Neuronal stem cell (in vitro differentiated cells): ENCODE data around the gene CERS3.
"Not testable (repeated sequence)": the region's sequence is repeated elsewhere in the genome, so short reads cannot be mapped to it uniquely, and the experiment has no call there.

ENCODE experiments used
- DNase-seq: peaks from one replicate; pipeline ENCODE4 v3.0.0-alpha.2; 2013; ENCODE audit warnings: low spot score
- H2AFZ ChIP-seq: one replicate; pipeline ENCODE4 v1.6.1; 2013; ENCODE audit warnings: mild to moderate bottlenecking, low read length, inconsistent platforms
- H2AK5ac ChIP-seq: 2 replicates; pipeline ENCODE4 v1.6.1; 2013; ENCODE audit warnings: low read depth, mild to moderate bottlenecking, inconsistent platforms, low read length, moderate library complexity, mixed read lengths
- H2BK120ac ChIP-seq: 2 replicates; pipeline ENCODE4 v1.6.1; 2013; ENCODE audit warnings: low read depth, mild to moderate bottlenecking, inconsistent platforms, low read length, moderate library complexity, mixed read lengths
- H2BK12ac ChIP-seq: one replicate; pipeline ENCODE4 v1.6.1; 2013; ENCODE audit warnings: low read length, inconsistent platforms
- H2BK15ac ChIP-seq: 2 replicates; pipeline ENCODE4 v1.6.1; 2013; ENCODE audit warnings: mild to moderate bottlenecking, low read length, inconsistent platforms, mixed read lengths
- H2BK5ac ChIP-seq: one replicate; pipeline ENCODE4 v1.6.1; 2013; ENCODE audit warnings: inconsistent platforms, mild to moderate bottlenecking, low read length, moderate library complexity
- H3K14ac ChIP-seq: one replicate; pipeline ENCODE4 v1.6.1; 2013; ENCODE audit warnings: low read length, inconsistent platforms
- H3K18ac ChIP-seq: 2 replicates; pipeline ENCODE4 v1.6.1; 2013; ENCODE audit warnings: low read length, inconsistent platforms
- H3K23ac ChIP-seq: 2 replicates; pipeline ENCODE4 v1.6.1; 2013; ENCODE audit warnings: low read depth, mild to moderate bottlenecking, mixed read lengths, low read length, inconsistent platforms; ENCODE audit not compliant: poor library complexity
- H3K27ac ChIP-seq: replicated peaks from 3 replicates; pipeline ENCODE4 v1.5.1; 2013; ENCODE audit warnings: low read length, inconsistent platforms
- H3K27me3 ChIP-seq, 3 experiments: 2 replicates each; pipeline ENCODE4 v1.6.1; 2013; ENCODE audit warnings: low read length in 3 of 3, mild to moderate bottlenecking in 2 of 3, inconsistent platforms in 1 of 3, low read depth in 1 of 3, mixed read lengths in 1 of 3, moderate library complexity in 1 of 3; ENCODE audit not compliant: control insufficient read depth in 3 of 3, insufficient read depth in 3 of 3
- H3K36me3 ChIP-seq, 2 donors: replicated peaks in 1 of 2; 2 replicates each; pipeline ENCODE4 v1.6.1; 2013; ENCODE audit warnings: low read length in 2 of 2; ENCODE audit not compliant: control insufficient read depth in 2 of 2, insufficient read depth in 2 of 2
- H3K4ac ChIP-seq: 2 replicates; pipeline ENCODE4 v1.6.1; 2013; ENCODE audit warnings: inconsistent platforms, mild to moderate bottlenecking, low read length, moderate library complexity
- H3K4me1 ChIP-seq, 2 donors: 1 replicate in 1 of 2; 2 replicates in 1 of 2; pipeline ENCODE4 v1.6.1; 2013; ENCODE audit warnings: low read length in 2 of 2, low read depth in 1 of 2; ENCODE audit not compliant: control insufficient read depth in 2 of 2, insufficient read depth in 1 of 2
- H3K4me2 ChIP-seq: one replicate; pipeline ENCODE4 v1.6.1; 2013; ENCODE audit warnings: mild to moderate bottlenecking, low read length, inconsistent platforms; ENCODE audit not compliant: insufficient read depth, poor library complexity, severe bottlenecking
- H3K4me3 ChIP-seq, 2 donors: 2 replicates each; pipeline ENCODE4 v1.5.1; 2013; ENCODE audit warnings: low read length in 2 of 2, mild to moderate bottlenecking in 2 of 2, inconsistent platforms in 1 of 2, moderate library complexity in 1 of 2
- H3K79me1 ChIP-seq: one replicate; pipeline ENCODE4 v1.6.1; 2013; ENCODE audit warnings: low read depth, mild to moderate bottlenecking, inconsistent platforms, low read length, moderate library complexity
- H3K9ac ChIP-seq: one replicate; pipeline ENCODE4 v1.6.1; 2013; ENCODE audit warnings: mild to moderate bottlenecking, low read depth, low read length, inconsistent platforms; ENCODE audit not compliant: poor library complexity
- H3K9me3 ChIP-seq, 2 donors: replicated peaks in 1 of 2; 2 replicates each; pipeline versions ENCODE3 to v1.6.1; 2013; ENCODE audit warnings: low read length in 2 of 2, mild to moderate bottlenecking in 2 of 2, inconsistent platforms in 1 of 2, low read depth in 1 of 2, mixed read lengths in 1 of 2, moderate library complexity in 1 of 2; ENCODE audit not compliant: control insufficient read depth in 2 of 2, insufficient read depth in 1 of 2
- H4K8ac ChIP-seq: one replicate; pipeline ENCODE4 v1.6.1; 2013; ENCODE audit warnings: low read depth, mild to moderate bottlenecking, inconsistent platforms, low read length, moderate library complexity
- H4K91ac ChIP-seq: one replicate; pipeline ENCODE4 v1.6.1; 2013; ENCODE audit warnings: low read length, low read depth, mild to moderate bottlenecking, inconsistent platforms; ENCODE audit not compliant: poor library complexity
- WGBS, 2 donors: extraction: QIAGEN DNeasy Blood & Tissue Kit; methylation state at CpG; one replicate each; pipeline ENCODE4 v1.1.7; 2013; ENCODE audit warnings: missing lambda C conversion rate in 2 of 2, mixed read lengths in 1 of 2; ENCODE audit not compliant: insufficient read length in 2 of 2, insufficient replicate concordance in 1 of 2; ENCODE audit errors: extremely low coverage in 2 of 2; 5-methylcytosine and 5-hydroxymethylcytosine counted together

Gene CERS3

DNA sequence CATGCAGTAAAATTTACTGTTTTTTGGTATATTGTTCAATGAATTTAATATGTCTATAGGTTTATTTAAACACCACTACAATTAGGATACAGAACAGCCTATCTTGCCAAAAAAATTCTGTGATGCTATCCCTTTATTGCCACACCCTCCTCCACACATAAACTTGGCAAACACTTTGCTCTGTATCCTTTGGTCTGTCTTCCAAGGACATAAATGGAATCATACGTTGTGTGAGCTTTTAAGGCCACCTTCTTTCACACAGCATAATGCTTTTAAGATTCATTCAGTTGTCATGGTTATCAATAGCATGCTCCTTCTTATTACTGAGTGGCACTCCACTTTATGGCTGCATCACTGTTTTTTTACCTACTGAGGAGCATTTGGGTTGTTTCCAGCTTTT, 71.5 kb downstream of the CERS3 start:
- H2BK120ac ChIP-seq, result no peak overlapping the region
- H3K36me3 ChIP-seq, result no peaks in the 10 kb centered on the region
- no peak overlapping the region for H2BK12ac ChIP-seq
- H3K79me1 ChIP-seq, result no peaks in the 10 kb centered on the region
- no peak overlapping the region for H4K8ac ChIP-seq
- no peaks in the 10 kb centered on the region for H3K4me1 ChIP-seq
- no peak overlapping the region for H3K4me2 ChIP-seq
- H3K18ac ChIP-seq, result no peak overlapping the region
- no peak overlapping the region for H2AK5ac ChIP-seq
- H2BK15ac ChIP-seq, result no peak overlapping the region
- no peak overlapping the region for H3K4ac ChIP-seq
- no peak overlapping the region for H3K9ac ChIP-seq
- H2BK5ac ChIP-seq, result no peak overlapping the region
- H3K14ac ChIP-seq, result no peak overlapping the region
- DNase-seq, result peak; percentile 1
- no peak overlapping the region for H2AFZ ChIP-seq
- H3K27me3 ChIP-seq, result no peaks in the 10 kb centered on the region
- no CpG with 5 or more reads among the region's 1 CpG for WGBS, 2 donors
- H4K91ac ChIP-seq, result no peak overlapping the region
- H3K4me3 ChIP-seq, result no peak overlapping the region
- H3K27ac ChIP-seq, result no peak overlapping the region
- peaks cover 0 to 3% of the 10 kb centered on the region in 2 donors for H3K9me3 ChIP-seq
- H3K23ac ChIP-seq, result no peak overlapping the region

GRCh38 chr15:100454148-100454547, 74.6 kb downstream of the CERS3 start:
- no peak overlapping the region for H3K14ac ChIP-seq
- H3K27ac ChIP-seq, result no peak overlapping the region
- H2BK120ac ChIP-seq, result no peak overlapping the region
- WGBS, 2 donors, result no CpG with 5 or more reads among the region's 2 CpGs
- H3K18ac ChIP-seq, result no peak overlapping the region
- peaks cover 0 to 3% of the 10 kb centered on the region in 2 donors for H3K9me3 ChIP-seq
- H2BK5ac ChIP-seq, result no peak overlapping the region
- H2AFZ ChIP-seq, result no peak overlapping the region
- no peaks in the 10 kb centered on the region for H3K79me1 ChIP-seq
- no peaks in the 10 kb centered on the region for H3K36me3 ChIP-seq
- H3K4me2 ChIP-seq, result no peak overlapping the region
- H2BK15ac ChIP-seq, result no peak overlapping the region
- H2BK12ac ChIP-seq, result no peak overlapping the region
- DNase-seq, result no peak
- no peak overlapping the region for H4K91ac ChIP-seq
- H3K4me1 ChIP-seq, result no peaks in the 10 kb centered on the region
- H3K27me3 ChIP-seq, result no peaks in the 10 kb centered on the region
- H3K4ac ChIP-seq, result no peak overlapping the region
- H3K4me3 ChIP-seq, result no peak overlapping the region
- no peak overlapping the region for H3K23ac ChIP-seq
- no peak overlapping the region for H4K8ac ChIP-seq
- H2AK5ac ChIP-seq, result no peak overlapping the region
- no peak overlapping the region for H3K9ac ChIP-seq

- H3K36me3 ChIP-seq, result no peaks in the 10 kb centered on the region
- H3K14ac ChIP-seq, result no peak overlapping the region
- H2BK15ac ChIP-seq, result no peak overlapping the region
- H3K4me1 ChIP-seq, result no peaks in the 10 kb centered on the region
- no peak overlapping the region for H3K9ac ChIP-seq
- no peak overlapping the region for H3K4ac ChIP-seq
- no peaks in the 10 kb centered on the region for H3K79me1 ChIP-seq
- H3K4me3 ChIP-seq, result no peak overlapping the region
- H3K27ac ChIP-seq, result no peak overlapping the region
- peaks cover 0 to 7% of the 10 kb centered on the region in 2 donors for H3K9me3 ChIP-seq
- DNase-seq, result no peak
- no peak overlapping the region for H3K23ac ChIP-seq
- no peak overlapping the region for H4K8ac ChIP-seq
- no peak overlapping the region for H2BK120ac ChIP-seq
- no peak overlapping the region for H2BK5ac ChIP-seq
- H3K27me3 ChIP-seq, result no peaks in the 10 kb centered on the region
- H2BK12ac ChIP-seq, result no peak overlapping the region
- no peak overlapping the region for H2AFZ ChIP-seq
- H2AK5ac ChIP-seq, result no peak overlapping the region
- WGBS, 2 donors, result no CpG with 5 or more reads among the region's 2 CpGs
- H3K18ac ChIP-seq, result no peak overlapping the region
- H4K91ac ChIP-seq, result no peak overlapping the region
- H3K4me2 ChIP-seq, result no peak overlapping the region
Observed at GRCh38 chr15:100448481-100448880, 80.3 kb downstream of the CERS3 start.

- not testable (repeated sequence) for H3K23ac ChIP-seq, H2AFZ ChIP-seq, H4K91ac ChIP-seq, H3K36me3 ChIP-seq, H2AK5ac ChIP-seq, H3K4ac ChIP-seq, H3K9ac ChIP-seq, H2BK15ac ChIP-seq, H3K4me3 ChIP-seq, H2BK5ac ChIP-seq, H3K14ac ChIP-seq, H2BK120ac ChIP-seq, H3K27ac ChIP-seq, H3K4me2 ChIP-seq, H3K79me1 ChIP-seq, H2BK12ac ChIP-seq, H3K18ac ChIP-seq, H4K8ac ChIP-seq, H3K9me3 ChIP-seq, DNase-seq, H3K4me1 ChIP-seq, H3K27me3 ChIP-seq
- WGBS, 2 donors, result no CpG with 5 or more reads among the region's 11 CpGs
Observed at GRCh38 chr15:100441063-100441462, 87.7 kb downstream of the CERS3 start.
